ENCODE measurements around the gene DNASE1L2. TPM values are rescaled to one million over a fixed set of nuclear protein-coding genes. Genes with fewer than 3 reads are reported as not detected.

The DNASE1L2 gene
- total and polyA plus RNA-seq, 10 of the 15 experiments (the other 5 are each of a cell fraction or from before 2014, with no cell fraction given): 0.06 to 1.5 (median 0.29) TPM

GRCh38 chr16:2243781-2244180 lies 7.5 kb downstream of the DNASE1L2 start:
- in situ Hi-C loops (cut with MboI): no loop called here
- peaks cover 0 to 22% of the 10 kb centered on the region in 2 experiments; a peak in 2 of 4 replicates for H3K36me3 ChIP-seq (ENCODE audit: control insufficient read depth in 2 of 2, insufficient read depth in 2 of 2, low read length in 1 of 2)

More at GRCh38 chr16:2243781-2244180, 7.5 kb downstream of the DNASE1L2 start:
- RAD21 ChIA-PET (ENCODE audit: unreplicated experiment): interaction anchor here (1.0 kb wide), 1 partner anchor 117 kb away, joined by 3 read pairs; no protein-coding TSS in a partner anchor
- H3K9me3 ChIP-seq (replicated peaks; ENCODE audit: control insufficient read depth, insufficient read depth, low read length): no peaks in the 10 kb centered on the region
- CTCF ChIA-PET: no interaction called here
- BruUV-seq (replicated peaks): no TSS peak
- H3K4me1 ChIP-seq (ENCODE audit: control insufficient read depth, insufficient read depth, low read length): no peaks in the 10 kb centered on the region
- no peak overlapping the region for H2AFZ ChIP-seq (ENCODE audit: control insufficient read depth, low read depth, low read length)
- TF ChIP-seq ZBED1 (IDR thresholded peaks at IDR 0.05; ENCODE audit: borderline replicate concordance): no peak
- TF ChIP-seq CREB1 (IDR thresholded peaks at IDR 0.05; ENCODE audit: low read depth): no peak
- TF ChIP-seq TCF12 (IDR thresholded peaks at IDR 0.05; ENCODE audit: low read depth, low read length): no peak
- no peak for TF ChIP-seq ZNF24 (IDR thresholded peaks at IDR 0.05)
- no peak for TF ChIP-seq ZNF207 (IDR thresholded peaks at IDR 0.05; ENCODE audit: borderline replicate concordance)
- TF ChIP-seq SMC3 (IDR thresholded peaks at IDR 0.05; ENCODE audit: borderline replicate concordance, low read length): no peak
- TF ChIP-seq TCF7 (IDR thresholded peaks at IDR 0.05; ENCODE audit: borderline replicate concordance): no peak
- TF ChIP-seq E4F1 (IDR thresholded peaks at IDR 0.05; ENCODE audit: borderline replicate concordance, partially characterized antibody): no peak
- no peak for TF ChIP-seq HSF1 (IDR thresholded peaks at IDR 0.05; ENCODE audit: low read depth, low read length)
- TF ChIP-seq STAT1 (conservative IDR thresholded peaks at IDR 0.05): no peak
- TF ChIP-seq MYB (IDR thresholded peaks at IDR 0.05; ENCODE audit: borderline replicate concordance, low read depth, low read length): no peak
- TF ChIP-seq REST (IDR thresholded peaks at IDR 0.05; ENCODE audit: low read depth, low read length): no peak
- no peak for TF ChIP-seq YY1 (IDR thresholded peaks at IDR 0.05; ENCODE audit: low read depth, low read length)
- H3K4me2 ChIP-seq (ENCODE audit: control insufficient read depth, insufficient read depth): no peak overlapping the region
- FAIRE-seq (no peak), ATAC-seq (no peak), DNase-seq (ENCODE audit: low read depth, low spot score) (no peak)
- intact Hi-C loops (cut with micrococcal nuclease; ENCODE audit: unreplicated experiment): no loop called here
- POLR2A ChIA-PET: no interaction called here
- no peak overlapping the region for H3K4me3 ChIP-seq
- H3K27me3 ChIP-seq (replicated peaks in 1 of 2; ENCODE audit: control insufficient read depth in 2 of 2, insufficient read depth in 2 of 2, low read length in 1 of 2): no peaks in the 10 kb centered on the region
- WGBS (ENCODE audit: insufficient coverage, insufficient replicate concordance, low lambda C conversion rate, missing lambda C conversion rate): 90% methylated on average over 11 of the region's 11 CpGs
- H4K20me1 ChIP-seq (ENCODE audit: control insufficient read depth, insufficient read depth): no peaks in the 10 kb centered on the region
- H3K79me2 ChIP-seq (ENCODE audit: control insufficient read depth, insufficient read depth, low read length): no peaks in the 10 kb centered on the region; the same call in 1 of the 2 replicates
- no peak overlapping the region for H3K9ac ChIP-seq (ENCODE audit: control insufficient read depth, insufficient read depth, low read length)
- SMC1A ChIA-PET (ENCODE audit: uncharacterized antibody, unreplicated experiment): no interaction called here
- H3K27ac ChIP-seq (ENCODE audit: control insufficient read depth, insufficient read depth): no peak overlapping the region

All from GM12878 (cell line).